GM21723 (cell line): ENCODE data around the gene ACSF3.

ENCODE experiments used
- ATAC-seq: cut with Tn5 transposase; IDR thresholded peaks from one replicate; pipeline ENCODE4 v1.9.1; 2021; ENCODE audit warnings: mild to moderate bottlenecking, moderate library complexity; ENCODE audit not compliant: unreplicated experiment

Gene ACSF3

DNA sequence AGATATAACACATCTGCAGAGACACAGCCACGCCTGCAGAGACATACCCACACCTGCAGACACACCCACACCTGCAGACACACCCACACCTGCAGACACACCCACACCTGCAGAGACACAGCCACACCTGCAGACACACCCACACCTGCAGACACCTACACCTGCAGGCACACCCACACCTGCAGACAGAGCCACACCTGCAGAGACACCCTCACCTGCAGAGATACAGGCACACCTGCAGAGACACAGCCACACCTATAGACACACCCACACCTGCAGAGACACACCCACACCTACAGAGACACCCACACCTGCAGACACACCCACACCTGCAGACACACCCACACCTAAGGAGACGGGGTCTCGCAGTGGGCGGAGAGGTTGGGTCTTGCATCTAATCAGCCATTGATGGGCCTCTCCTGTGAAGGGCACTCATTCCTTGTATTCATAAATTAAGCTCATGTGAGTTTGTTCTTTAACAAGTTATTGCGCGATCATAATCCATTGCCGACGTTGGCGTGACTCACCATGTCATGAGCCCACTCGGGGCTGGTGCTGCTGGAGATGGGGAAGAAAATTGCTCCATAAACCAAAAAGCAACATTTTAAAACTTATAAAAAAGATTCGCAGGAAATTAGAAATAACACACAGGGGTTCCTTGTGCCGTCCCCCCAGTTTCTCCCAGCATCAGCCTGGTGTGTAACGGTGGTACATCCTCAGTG is 49.0 kb downstream of the ACSF3 start:
- no peak for ATAC-seq

- no peak for ATAC-seq
Observed at GRCh38 chr16:89143201-89143741, 49.6 kb downstream of the ACSF3 start.

GRCh38 chr16:89143911-89144675 is 50.4 kb downstream of the ACSF3 start:
- no peak for ATAC-seq

- ATAC-seq, result no peak
Observed at GRCh38 chr16:89144681-89145080, 51.0 kb downstream of the ACSF3 start.

DNA sequence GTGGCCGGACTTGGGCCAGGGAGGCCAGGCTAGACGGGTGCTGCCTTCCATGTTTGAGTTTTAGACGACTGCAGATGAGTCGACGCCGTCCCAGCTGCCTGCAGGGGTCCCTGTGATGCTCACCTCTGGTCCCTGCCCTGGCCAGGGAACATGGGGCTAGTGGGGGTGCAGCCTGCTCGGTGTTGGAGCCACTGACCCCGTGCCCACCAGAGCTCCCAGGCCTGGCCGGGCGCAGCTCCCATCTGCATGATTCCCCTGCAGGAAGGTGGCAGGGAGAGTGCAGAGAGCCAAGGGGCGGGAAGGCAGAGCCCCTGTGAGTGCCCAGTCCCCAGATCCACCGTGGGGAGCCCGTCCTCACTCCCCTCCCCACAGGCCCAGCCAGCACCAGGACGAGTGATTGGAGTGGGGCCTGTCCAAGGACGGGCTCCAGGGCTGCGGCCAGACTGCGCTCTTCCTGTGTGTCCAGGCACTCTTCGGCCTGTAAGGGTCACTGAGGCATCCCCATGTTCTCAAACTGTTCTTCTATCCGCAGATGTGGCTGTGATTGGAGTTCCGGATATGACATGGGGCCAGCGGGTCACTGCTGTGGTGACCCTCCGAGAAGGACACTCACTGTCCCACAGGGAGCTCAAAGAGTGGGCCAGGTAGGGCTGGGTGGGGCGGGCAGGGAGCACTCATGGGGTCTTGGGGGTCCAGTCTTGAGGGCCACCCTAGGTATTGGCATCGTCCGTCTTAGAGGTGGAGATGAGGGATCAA is 51.9 kb downstream of the ACSF3 start:
- ATAC-seq, result no peak

GRCh38 chr16:89146211-89147005 is 52.8 kb downstream of the ACSF3 start:
- ATAC-seq, result no peak

DNA sequence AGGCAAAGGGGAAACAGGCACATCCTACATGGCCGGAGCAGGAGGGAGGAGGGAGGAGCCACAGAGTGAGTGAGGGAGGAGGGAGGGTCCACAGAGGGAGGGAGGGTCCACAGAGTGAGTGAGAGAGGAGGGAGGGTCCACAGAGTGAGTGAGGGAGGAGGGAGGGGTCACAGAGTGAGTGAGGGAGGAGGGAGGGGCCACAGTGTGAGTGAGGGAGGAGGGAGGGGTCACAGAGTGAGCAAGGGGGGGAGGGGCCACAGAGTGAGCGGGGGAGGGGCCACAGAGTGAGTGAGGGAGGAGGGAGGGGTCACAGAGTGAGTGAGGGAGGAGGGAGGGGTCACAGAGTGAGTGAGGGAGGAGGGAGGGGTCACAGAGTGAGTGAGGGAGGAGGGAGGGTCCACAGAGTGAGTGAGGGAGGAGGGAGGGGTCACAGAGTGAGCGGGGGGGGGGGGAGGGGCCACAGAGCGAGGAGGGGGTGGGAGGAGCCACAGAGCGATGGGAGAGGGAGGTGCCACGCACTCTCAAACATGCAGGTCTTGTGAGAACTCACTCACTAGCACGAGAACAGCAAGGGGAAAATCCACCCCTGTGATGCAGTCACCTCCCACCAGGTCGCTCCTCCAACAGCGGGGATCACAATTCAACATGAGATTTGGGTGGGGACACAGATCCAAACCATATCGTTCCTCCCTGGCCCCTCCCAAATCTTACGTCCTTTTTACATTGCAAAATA is 53.6 kb downstream of the ACSF3 start:
- no peak for ATAC-seq

DNA sequence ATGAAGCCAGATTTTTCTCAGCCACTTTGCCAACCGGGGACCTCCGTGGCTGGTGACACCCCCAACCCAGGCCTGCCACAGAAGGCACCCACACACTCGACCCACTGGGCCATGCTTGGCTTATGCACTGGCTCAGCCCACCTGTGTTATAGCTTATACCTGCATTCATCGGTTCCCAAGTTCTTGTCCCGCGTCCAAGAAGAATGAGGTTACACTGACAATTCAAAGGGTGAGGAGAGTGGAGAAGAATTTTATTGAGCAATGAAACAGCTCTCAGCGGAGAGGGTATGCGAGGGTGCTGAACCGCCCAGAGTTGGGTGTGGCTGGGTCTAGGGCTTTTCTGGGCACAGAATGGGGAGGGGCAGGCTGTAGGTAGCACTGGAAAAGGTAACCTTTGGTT is 55.7 kb downstream of the ACSF3 start:
- no peak for ATAC-seq

- ATAC-seq, result no peak
Observed at GRCh38 chr16:89150090-89150835, 56.6 kb downstream of the ACSF3 start.

- no peak for ATAC-seq
Observed at GRCh38 chr16:89150981-89151380, 57.3 kb downstream of the ACSF3 start.

DNA sequence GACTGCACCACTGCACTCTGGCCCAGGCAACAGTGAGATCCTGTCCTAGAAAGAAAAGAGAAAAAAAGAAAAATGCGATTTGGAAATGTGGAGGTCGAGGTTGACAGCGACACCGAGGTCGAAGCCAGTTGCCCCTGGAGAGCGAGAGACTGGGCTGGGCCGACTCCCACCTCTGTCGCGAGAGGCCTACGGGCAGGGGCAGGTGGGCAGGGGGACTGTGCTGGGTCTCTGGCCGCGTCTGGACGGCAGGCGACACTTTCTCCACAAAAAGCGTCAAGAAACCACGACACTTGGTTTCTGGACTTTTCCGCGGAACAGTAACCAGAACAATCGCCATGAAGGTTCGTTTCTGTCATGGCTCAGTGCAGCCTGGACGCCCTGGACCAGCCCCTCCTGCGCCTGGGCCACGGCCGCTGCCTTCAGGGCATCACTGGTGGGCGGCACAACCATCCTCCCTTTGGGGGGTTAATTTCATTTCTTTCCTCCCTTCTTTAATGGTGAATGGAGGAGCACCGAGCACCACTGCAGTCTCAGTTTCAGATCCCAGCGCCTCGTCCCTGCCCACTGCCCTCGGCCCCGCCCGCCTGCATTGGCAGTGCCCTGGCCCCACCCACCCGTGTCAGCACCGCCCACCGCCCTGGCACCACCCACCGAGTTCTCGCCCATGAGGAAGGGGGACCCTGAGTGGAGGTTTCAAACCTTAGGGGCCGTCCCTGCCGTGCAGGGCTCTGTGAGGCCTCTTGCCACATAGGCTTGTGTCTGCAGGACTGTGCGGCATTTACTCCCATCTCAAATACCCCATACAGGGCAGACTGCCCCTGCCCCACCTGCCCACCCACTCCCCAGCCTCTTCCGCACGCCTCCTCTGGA is 59.4 kb downstream of the ACSF3 start:
- no peak for ATAC-seq

GRCh38 chr16:89153848-89154271 is 60.2 kb downstream of the ACSF3 start:
- no peak for ATAC-seq

- ATAC-seq, result no peak
Observed at GRCh38 chr16:89154390-89155183, 60.9 kb downstream of the ACSF3 start.

GRCh38 chr16:89155184-89155679 is 61.6 kb downstream of the ACSF3 start:
- ATAC-seq, result no peak

GRCh38 chr16:89155851-89156739 is 62.4 kb downstream of the ACSF3 start:
- no peak for ATAC-seq
